GM18508 (cell line): Measurements from ENCODE around the gene SLITRK2.

Source experiments
- ATAC-seq: cut with Tn5 transposase; IDR thresholded peaks from one replicate; pipeline ENCODE4 v1.9.1; 2021; ENCODE audit warnings: moderate number of reproducible peaks; ENCODE audit not compliant: insufficient read depth, unreplicated experiment

SLITRK2 gene, protein sequence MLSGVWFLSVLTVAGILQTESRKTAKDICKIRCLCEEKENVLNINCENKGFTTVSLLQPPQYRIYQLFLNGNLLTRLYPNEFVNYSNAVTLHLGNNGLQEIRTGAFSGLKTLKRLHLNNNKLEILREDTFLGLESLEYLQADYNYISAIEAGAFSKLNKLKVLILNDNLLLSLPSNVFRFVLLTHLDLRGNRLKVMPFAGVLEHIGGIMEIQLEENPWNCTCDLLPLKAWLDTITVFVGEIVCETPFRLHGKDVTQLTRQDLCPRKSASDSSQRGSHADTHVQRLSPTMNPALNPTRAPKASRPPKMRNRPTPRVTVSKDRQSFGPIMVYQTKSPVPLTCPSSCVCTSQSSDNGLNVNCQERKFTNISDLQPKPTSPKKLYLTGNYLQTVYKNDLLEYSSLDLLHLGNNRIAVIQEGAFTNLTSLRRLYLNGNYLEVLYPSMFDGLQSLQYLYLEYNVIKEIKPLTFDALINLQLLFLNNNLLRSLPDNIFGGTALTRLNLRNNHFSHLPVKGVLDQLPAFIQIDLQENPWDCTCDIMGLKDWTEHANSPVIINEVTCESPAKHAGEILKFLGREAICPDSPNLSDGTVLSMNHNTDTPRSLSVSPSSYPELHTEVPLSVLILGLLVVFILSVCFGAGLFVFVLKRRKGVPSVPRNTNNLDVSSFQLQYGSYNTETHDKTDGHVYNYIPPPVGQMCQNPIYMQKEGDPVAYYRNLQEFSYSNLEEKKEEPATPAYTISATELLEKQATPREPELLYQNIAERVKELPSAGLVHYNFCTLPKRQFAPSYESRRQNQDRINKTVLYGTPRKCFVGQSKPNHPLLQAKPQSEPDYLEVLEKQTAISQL

DNA sequence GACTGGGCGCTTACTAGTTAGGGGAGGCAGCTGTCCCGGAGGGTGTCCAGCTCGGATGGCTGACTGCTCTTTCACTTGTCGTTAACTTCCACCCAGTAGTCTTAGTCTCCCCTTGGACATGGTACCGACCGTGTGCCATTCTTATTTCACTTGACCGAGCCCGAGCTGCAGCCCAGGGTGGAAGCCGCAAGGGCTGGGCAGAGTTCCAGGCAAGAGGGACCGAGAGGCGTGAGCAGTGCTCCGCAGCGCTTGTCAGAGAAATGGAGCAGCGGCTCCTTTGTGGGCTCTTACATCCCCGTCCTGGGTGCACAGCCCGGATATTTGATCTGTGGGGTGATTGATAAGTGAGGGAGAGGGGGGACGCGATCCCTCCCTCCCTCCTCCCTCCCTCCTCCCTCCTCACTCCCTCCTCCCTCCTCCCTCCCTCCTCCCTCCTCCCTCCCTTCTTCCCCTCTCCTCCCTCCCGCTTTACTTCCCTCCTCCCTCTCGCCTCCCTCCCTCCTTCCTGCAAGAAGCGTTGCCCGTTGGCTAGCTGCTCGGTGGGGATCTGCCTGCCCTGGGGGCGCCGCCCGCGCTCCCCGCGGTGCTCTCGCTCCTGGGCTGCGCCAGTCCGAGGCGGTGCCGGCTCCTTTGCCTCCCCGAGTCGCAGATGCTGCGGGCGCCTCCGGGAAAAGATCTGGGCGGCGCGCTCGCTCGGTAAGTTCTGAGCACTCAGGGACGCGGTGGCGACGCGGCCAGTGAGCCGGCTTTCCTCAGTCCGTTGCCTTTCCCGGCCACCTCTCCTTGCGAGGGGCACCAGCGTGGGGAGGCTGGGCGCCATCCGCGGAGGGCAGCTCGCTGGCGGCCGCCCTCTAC lies at the start of gene SLITRK2:
SLITRK2 (plus strand) TSS at position 499 of the 855 bp plus-strand sequence. CDS start 4,597 bp downstream, outside the sequence.
- ATAC-seq: no peak

DNA sequence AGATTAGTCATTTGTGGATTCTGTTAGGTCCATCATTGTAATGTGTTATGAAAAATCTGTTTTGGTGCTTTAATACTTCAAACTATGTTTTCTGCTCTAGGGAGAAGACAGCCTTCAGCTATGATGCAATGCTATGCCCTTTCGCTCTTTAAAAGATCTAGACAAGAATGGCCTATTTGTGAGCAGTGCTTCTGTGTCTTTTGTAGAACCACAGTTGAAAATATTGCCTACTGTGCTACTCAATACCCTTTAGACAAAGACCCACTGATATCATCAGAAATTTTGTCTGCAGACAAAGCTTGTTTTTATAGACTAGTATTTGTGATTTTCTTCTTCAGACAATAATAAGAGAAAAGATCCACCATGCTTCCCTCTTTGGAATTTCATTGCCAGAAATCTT lies 44.6 kb upstream of the SLITRK2 start:
- ATAC-seq: no peak

DNA sequence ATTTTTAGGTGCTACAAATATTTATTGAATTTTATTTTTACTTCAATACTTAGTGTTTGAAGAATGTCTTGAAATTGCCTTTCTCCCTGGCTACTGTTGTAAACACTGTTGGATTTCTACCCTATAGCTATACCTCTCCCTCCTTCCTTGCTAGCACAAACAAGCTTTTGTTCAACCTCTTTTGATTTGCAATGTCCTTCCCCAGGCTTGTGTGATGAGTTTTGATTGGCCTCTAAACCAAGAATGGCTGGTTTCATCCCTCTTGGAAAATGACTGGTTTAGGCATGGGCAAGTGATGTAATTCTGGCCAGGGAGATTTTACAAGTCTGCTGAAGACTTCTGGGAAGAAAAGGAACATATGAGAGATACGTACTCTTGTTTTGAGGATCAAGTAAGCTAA lies 25.3 kb upstream of the SLITRK2 start:
- no peak for ATAC-seq

DNA sequence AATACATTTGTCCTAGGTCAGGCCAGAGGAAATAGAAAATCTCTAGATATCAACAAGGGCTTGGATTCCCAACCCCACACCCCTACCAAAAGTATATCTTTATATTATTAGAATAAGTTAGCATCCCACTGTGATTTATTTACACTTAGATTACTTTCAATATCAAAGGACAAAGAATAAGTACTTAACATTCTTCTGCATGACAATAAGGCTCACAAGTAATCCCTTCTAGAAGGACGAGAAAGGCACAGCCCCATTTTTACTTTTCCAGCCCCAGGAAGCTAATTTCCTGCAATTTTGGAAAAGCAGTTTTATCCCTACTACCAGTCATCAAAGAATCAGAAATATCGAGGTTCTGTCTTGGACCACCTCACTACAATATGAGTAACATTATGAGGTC lies 14.1 kb upstream of the SLITRK2 start:
- ATAC-seq: no peak

DNA sequence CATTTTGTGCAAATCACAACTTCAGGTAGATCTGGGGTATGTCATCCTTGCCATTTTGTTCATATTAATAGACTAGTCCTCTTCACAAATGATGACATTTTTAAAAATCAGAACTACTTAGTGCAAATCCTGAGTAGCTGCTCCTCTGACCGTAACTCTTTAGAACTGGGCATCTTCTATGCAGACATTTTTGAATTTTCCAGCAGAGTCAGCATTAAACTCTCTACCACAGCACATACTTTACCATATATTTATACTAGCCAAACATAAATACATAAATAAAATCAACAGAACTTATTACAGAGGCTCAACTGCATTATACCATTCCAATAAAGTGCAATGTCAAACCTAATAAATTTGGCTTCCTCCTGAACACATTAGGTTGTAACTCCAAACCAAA lies 4.5 kb upstream of the SLITRK2 start:
- ATAC-seq: no peak

DNA sequence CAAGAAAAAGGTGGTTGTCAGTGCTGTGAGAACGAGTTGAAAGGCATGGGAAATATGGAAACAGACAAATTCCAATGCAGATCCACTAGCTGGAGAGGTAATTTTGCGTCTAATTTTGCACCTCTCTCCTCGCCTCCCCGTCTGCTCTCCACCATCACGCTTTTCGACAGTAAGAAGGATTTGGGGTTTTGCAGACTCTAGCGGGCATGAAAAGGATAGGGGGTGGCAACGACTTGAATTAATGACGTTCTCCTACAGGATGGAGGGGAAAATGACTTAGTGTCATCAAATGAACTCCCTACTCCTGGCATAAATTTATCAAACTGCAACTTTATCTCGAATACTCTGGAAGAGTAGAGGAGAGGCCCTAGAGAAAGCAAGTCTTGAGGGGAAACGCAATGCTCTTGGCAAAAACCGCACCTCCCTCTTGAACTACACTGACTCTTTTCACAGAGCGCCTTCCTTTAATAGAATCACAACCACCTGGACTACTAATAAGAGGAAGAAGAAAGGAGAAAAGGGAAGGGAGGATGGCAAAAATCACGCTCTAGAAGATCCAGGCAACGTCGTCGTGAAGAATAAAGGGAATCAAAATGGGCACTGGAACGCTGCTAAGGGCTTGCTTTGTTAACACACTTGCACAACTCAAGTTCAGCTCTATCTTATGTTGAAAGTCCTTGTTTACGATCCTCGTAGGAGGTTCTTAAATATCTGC lies 871 bp upstream of the SLITRK2 start:
- no peak for ATAC-seq

DNA sequence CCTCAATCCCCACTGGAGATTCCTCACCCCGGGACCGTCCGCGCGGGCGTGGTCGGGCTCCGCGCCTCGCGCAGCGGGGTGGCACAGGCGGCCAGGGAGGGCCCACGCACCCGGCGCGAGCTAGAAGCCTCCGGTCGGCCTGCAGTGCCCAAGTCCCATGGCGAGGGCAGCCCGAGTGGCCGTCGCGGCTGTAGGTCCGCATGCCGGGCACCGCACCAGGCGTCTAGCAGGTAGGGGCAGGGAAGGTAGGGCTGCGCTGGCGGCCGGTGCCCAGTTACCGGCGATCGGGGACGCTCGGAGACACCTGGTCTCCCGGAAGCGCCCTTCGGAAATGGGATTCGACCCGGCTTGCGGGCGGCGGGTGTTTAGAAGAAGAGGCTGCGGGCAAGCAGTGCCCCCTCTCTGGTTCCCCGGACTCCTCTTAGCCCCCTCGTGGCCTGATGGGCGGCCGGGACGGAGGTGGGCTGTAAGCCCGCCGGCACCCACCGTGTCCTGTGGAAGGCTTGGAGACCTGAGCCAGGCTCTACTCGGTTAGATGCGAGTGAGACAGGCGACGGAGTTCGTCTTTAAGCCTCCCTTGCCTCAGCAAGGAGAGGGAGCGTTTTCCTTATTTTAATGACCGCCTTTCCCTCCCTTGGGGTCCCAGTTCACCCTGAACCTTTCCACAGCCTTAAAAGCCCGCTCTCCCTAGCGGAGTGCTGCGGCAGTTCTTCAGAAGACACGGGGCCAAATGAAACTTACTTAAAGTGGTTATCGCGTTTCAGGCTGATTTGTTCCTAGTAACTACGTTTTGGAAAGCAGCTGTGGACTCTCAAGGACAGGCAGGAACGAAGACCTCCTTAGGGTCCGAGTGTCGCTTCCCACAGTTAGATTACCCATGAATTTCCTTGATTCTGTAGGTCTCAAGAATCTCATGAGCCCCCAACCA lies 821 bp downstream of the SLITRK2 start:
- no peak for ATAC-seq

DNA sequence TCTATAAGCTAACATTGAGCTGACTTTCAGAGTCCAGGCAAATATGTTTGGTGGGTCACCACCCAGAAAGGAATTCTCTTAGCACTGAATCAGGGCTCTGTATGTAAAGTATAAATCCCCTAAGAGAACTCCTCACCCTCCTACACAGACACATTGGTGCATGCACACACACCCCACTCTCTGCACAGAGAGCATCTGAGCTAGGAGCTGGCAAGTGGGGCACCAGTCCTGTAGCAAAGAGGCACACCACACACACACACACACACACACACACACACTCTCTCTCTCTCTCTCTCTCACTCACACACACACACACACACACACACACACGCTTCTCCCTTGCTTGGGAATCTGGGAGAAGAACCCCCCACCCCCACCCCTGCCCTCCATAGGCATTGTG lies 3.2 kb downstream of the SLITRK2 start:
- ATAC-seq: no peak

DNA sequence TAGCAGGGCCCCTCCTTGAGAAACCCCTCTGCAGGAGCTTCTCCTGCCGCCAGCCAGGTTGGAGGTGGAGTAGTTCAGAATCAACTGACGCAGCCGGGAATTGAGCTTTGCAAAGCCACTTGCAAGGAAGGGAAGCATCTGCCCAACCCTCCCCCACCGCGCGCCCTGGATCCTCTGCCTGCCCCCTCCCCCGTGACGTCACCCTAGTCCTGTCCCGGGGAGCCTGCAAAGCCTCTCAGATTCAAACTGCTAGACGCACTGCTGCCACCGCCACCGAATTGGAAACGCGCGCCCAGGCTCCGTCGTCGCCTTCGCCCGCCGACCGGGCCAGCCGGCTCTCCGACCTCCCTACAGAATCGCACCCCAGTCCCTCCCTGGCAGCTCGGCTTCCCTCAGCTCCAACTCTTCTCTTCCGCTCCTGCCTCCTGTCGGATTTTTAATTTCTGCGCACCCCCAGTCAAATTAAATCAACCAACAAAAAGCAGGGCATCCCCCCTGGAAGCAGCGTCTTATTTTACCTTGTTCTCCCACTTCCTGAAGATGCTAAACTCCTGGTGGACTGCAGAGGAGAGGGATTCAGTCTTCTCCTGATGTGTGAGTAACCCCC lies 3.8 kb downstream of the SLITRK2 start:
- ATAC-seq: no peak

DNA sequence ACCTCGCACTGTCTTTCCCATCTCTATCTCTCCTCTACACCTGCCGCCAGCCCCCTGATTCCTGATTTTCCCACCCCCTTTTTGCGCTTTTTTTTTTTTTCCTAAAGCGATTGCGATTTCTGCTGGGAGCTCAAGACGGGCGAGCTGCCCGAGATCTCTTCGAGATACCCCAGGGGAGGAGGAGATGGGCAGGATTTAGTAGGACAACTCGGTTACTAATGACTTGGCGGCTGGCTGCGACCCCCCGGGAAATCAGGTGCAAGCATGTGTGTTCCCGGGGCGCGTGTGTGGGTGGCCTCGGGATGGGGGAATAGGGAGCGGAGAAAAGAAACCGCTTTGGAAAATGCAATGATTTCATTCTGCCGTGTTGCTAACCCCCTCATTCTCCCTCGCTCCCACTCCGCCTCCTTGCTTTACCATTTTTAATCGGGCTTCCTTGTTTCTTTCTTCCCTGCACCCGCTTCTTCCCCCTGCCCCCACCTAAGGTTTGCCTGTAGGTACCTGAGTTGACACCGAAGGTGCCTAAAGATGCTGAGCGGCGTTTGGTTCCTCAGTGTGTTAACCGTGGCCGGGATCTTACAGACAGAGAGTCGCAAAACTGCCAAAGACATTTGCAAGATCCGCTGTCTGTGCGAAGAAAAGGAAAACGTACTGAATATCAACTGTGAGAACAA lies 4.4 kb downstream of the SLITRK2 start:
- ATAC-seq: no peak

DNA sequence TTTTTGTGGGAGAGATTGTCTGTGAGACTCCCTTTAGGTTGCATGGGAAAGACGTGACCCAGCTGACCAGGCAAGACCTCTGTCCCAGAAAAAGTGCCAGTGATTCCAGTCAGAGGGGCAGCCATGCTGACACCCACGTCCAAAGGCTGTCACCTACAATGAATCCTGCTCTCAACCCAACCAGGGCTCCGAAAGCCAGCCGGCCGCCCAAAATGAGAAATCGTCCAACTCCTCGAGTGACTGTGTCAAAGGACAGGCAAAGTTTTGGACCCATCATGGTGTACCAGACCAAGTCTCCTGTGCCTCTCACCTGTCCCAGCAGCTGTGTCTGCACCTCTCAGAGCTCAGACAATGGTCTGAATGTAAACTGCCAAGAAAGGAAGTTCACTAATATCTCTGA lies 5.5 kb downstream of the SLITRK2 start:
- no peak for ATAC-seq

DNA sequence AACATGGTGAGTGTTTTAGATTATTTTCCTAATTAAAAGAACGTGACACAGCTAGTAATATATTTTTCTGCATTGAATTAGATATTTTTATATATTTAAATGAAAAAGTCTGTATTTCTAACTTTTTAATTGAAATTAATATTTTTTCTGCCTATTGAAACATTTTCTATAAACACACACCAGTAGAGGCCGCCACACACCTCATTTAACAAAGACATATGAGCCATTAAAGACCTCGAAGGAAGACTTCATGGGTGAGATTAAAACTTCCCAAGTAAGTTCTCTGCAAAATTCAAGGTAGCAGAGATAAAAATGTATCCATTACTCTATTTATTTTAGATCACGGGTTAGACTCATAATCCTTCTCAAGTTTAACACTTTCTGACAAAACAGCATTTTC lies 8.3 kb downstream of the SLITRK2 start:
- no peak for ATAC-seq

DNA sequence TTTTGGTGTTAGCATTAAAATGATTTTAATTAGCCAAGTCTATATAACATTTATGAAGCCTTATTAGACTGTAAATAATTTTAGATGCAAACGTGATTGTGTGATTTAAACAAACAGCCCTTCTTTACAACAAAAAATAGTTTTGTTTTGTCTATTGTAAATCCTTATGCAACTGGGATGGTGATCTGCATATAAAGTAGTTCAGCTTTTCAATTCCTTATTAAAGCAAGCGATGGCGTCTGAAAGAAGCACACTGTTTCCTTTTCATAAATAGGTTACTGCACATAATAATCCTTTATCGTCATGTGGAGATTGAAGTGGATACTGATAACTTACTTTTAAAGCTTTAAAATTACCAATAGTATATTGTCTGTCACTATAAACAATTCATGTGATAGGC lies 8.8 kb downstream of the SLITRK2 start:
- no peak for ATAC-seq

DNA sequence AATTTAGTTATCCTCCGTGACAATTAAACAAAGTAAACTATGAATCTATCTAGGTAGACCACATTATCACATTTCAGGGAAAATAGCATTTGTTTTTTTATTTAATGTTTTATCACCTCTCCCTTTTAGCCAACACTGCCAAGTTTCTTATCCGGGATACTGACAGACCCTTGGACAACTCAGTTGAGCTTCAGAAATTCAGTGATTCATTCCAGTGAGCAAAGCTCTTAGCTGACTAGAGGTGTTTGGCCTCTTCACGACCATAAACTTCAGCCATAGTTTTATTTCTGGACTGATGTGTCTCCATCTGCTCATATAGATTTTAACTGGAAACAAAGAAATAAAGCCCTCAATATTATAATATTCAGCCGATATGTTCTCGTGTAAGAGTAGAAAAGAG lies 15.2 kb downstream of the SLITRK2 start:
- ATAC-seq: no peak

DNA sequence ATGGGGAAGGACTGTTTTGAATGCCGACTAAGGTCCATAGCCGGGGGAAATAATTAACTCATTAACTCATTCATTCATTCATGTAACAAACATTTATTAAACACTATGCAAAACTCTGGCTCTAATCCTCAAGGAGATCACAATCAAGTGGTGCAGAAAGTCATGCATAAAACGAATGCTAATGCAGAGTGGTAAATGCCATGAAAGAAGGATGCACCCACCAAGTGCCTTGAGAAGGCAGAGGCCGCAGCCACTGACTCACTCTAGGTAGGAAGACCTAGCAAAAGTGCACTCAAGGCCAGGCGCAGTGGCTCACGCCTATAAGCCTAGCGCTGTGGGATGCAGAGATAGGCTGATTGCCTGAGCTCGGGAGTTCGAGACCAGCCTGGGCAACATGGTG lies 22.9 kb downstream of the SLITRK2 start:
- no peak for ATAC-seq

DNA sequence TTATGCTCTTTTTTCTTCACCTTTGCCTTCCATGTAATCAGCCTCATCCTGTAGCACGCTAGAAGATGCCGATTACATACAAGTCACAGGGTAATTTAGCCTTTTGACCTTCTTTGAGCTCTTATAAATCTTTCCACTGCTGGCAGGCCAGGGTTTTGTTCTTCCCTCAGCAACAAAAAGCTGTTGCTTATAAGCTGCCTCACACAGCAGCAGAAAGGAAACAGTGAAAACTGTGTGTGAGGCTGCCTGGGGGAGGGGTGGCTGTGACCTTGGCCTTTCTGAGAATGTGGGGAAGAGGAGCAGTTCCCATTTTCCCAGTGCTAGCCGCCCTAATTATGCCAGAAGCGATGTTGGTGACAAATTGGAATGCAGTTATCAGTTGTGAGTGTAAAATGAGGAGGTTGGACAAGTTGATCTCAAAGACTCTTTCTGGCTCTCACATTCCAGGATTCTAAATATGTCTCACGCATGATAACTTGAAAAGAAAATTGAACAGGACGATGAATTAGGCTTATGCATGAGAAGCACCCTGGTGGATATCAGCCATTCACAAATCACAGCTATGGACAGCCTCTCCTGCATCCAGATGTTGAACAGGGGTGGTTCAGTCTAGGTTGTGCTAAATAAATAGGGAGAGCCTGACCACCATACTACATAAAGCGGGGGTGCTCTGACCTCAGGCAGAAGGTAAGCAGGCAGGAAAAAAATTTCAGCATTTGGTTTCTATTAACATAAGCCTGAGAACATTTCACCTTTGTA lies 25.7 kb downstream of the SLITRK2 start:
- no peak for ATAC-seq

DNA sequence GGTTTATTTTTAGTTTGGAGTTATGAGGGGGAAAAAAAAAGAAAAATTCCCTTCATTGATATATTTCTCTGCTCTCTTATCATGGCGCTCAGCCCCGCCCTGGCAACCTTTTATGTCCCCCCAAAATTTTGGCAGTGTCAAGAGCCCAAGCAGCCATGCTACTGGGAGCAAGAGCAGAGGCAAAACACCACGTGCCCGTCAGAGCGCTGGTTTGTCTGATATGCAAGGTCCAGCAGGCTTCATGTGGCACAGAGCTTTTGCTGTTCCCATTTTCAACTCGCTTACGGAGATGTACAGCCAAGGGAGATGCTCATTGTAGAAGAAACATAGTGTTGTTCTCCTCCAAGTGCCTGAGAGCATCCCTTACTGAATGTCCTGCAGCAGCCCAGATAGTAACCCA lies 27.3 kb downstream of the SLITRK2 start:
- ATAC-seq: no peak
